DMS 273 (cell line): ENCODE measurements around the gene SLC25A4.

Source experiments
- DNase-seq: peaks from one replicate; lab custom pipeline; 2025; ENCODE audit not compliant: unreplicated experiment; lab: John Stamatoyannopoulos, UW

The SLC25A4 gene

GRCh38 chr4:185119927-185120630 is 23.0 kb upstream of the SLC25A4 start:
- no peak for DNase-seq

GRCh38 chr4:185120631-185120946 is 22.5 kb upstream of the SLC25A4 start:
- DNase-seq = no peak

- DNase-seq = no peak
Observed at GRCh38 chr4:185122681-185123345, 20.3 kb upstream of the SLC25A4 start.

- no peak for DNase-seq
Observed at GRCh38 chr4:185124006-185124405, 19.1 kb upstream of the SLC25A4 start.

- DNase-seq = peak; percentile 58
Observed at GRCh38 chr4:185127021-185127925, 15.8 kb upstream of the SLC25A4 start.

GRCh38 chr4:185128272-185129119 is 14.6 kb upstream of the SLC25A4 start:
- peak; percentile 55 for DNase-seq

GRCh38 chr4:185134307-185134869 is 8.7 kb upstream of the SLC25A4 start:
- peak; percentile 62 for DNase-seq

- no peak for DNase-seq
Observed at GRCh38 chr4:185137233-185137925, 5.7 kb upstream of the SLC25A4 start.

GRCh38 chr4:185138161-185138560 is 4.9 kb upstream of the SLC25A4 start:
- no peak for DNase-seq

- no peak for DNase-seq
Observed at GRCh38 chr4:185139736-185140135, 3.3 kb upstream of the SLC25A4 start.

GRCh38 chr4:185141777-185142176 is 1.3 kb upstream of the SLC25A4 start:
- DNase-seq = no peak

- peak; percentile 55 for DNase-seq
Observed at GRCh38 chr4:185142564-185142911, 528 bp upstream of the SLC25A4 start.

- DNase-seq = peak; percentile 70
Observed at GRCh38 chr4:185143601-185143969, 519 bp downstream of the SLC25A4 start.

- DNase-seq = no peak
Observed at GRCh38 chr4:185144601-185145240, 1.7 kb downstream of the SLC25A4 start.

GRCh38 chr4:185145572-185145971 is 2.5 kb downstream of the SLC25A4 start:
- no peak for DNase-seq

GRCh38 chr4:185149392-185149791 is 6.3 kb downstream of the SLC25A4 start:
- no peak for DNase-seq

GRCh38 chr4:185151296-185151695 is 8.2 kb downstream of the SLC25A4 start:
- DNase-seq = no peak

GRCh38 chr4:185165605-185166063 is 22.6 kb downstream of the SLC25A4 start:
- peak; percentile 60 for DNase-seq

- no peak for DNase-seq
Observed at GRCh38 chr4:185167234-185167633, 24.2 kb downstream of the SLC25A4 start.
